COLO668 (cell line): ENCODE data around the gene KRTAP10-2.
"Not testable (repeated sequence)": the region's sequence is repeated elsewhere in the genome, so short reads cannot be mapped to it uniquely, and the experiment has no call there.

Source experiments
- DNase-seq: peaks from one replicate; lab custom pipeline; 2025; ENCODE audit not compliant: unreplicated experiment; lab: John Stamatoyannopoulos, UW

The KRTAP10-2 gene

GRCh38 chr21:44568261-44568660 lies 17.0 kb upstream of the KRTAP10-2 start:
- DNase-seq, result no peak

- no peak for DNase-seq
These were observed 16.3 kb upstream of the KRTAP10-2 start for GRCh38 chr21:44567481-44568171.

GRCh38 chr21:44566403-44566802 lies 15.1 kb upstream of the KRTAP10-2 start:
- no peak for DNase-seq

GRCh38 chr21:44564886-44565598 lies 13.7 kb upstream of the KRTAP10-2 start:
- DNase-seq, result no peak

- no peak for DNase-seq
These were observed 12.8 kb upstream of the KRTAP10-2 start for GRCh38 chr21:44564099-44564498.

GRCh38 chr21:44558695-44559094 lies 7.4 kb upstream of the KRTAP10-2 start, which contains the start of gene KRTAP10-3:
Gene KRTAP10-3 (minus strand): TSS chr21:44558795. CDS start chr21:44558715, 80 bp downstream.
- DNase-seq, result no peak

- DNase-seq, result not testable (repeated sequence)
These were observed 7.0 kb upstream of the KRTAP10-2 start for GRCh38 chr21:44558329-44558675.

- DNase-seq, result no peak
These were observed 6.4 kb upstream of the KRTAP10-2 start for GRCh38 chr21:44557491-44558328.

GRCh38 chr21:44556879-44557278 lies 5.6 kb upstream of the KRTAP10-2 start:
- peak; percentile 80 for DNase-seq

- DNase-seq, result no peak
These were observed 4.0 kb upstream of the KRTAP10-2 start for GRCh38 chr21:44555200-44555875.

- DNase-seq, result peak; percentile 40
These were observed 1.4 kb upstream of the KRTAP10-2 start for GRCh38 chr21:44552681-44553080.

GRCh38 chr21:44552136-44552535 lies 831 bp upstream of the KRTAP10-2 start:
- no peak for DNase-seq

GRCh38 chr21:44550807-44551206 lies 498 bp downstream of the KRTAP10-2 start:
- DNase-seq, result peak; percentile 47

- DNase-seq, result not testable (repeated sequence)
These were observed 1.0 kb downstream of the KRTAP10-2 start for GRCh38 chr21:44550285-44550684.

GRCh38 chr21:44549525-44550211 lies 1.6 kb downstream of the KRTAP10-2 start:
- no peak for DNase-seq

- no peak for DNase-seq
These were observed 2.4 kb downstream of the KRTAP10-2 start for GRCh38 chr21:44548922-44549321.

- DNase-seq, result no peak
These were observed 2.9 kb downstream of the KRTAP10-2 start for GRCh38 chr21:44548381-44548780.

GRCh38 chr21:44547656-44548331 lies 3.5 kb downstream of the KRTAP10-2 start:
- no peak for DNase-seq

GRCh38 chr21:44544566-44544965 lies 6.7 kb downstream of the KRTAP10-2 start:
- no peak for DNase-seq

GRCh38 chr21:44542716-44543115 lies 8.6 kb downstream of the KRTAP10-2 start:
- no peak for DNase-seq
